Retinal pigment epithelial cell (primary cell): ENCODE data around the gene PLEKHG5.

Source experiments
- DNase-seq: peaks from one replicate; pipeline ENCODE4 v3.0.0-alpha.2; 2010; ENCODE audit warnings: low read depth
- H3K4me3 ChIP-seq: 2 replicates; pipeline ENCODE4 v1.5.1; 2011; ENCODE audit warnings: mild to moderate bottlenecking, low read length, control low read depth, moderate library complexity
- CTCF ChIP-seq: conservative IDR thresholded peaks from 2 replicates; pipeline ENCODE4 v1.5.1; 2011; ENCODE audit warnings: low read depth, low read length, control low read depth, inconsistent platforms

PLEKHG5 gene

GRCh38 chr1:6423321-6423999, 68.0 kb downstream of the PLEKHG5 start:
- DNase-seq, result peak; percentile 12
- no peak overlapping the region for H3K4me3 ChIP-seq
- peak; percentile 86 for TF ChIP-seq CTCF

GRCh38 chr1:6421266-6421665, 70.2 kb downstream of the PLEKHG5 start:
- no peak overlapping the region for H3K4me3 ChIP-seq
- TF ChIP-seq CTCF, result no peak
- no peak for DNase-seq

- no peak for TF ChIP-seq CTCF
- no peak for DNase-seq
- H3K4me3 ChIP-seq, result no peak overlapping the region
Measured at GRCh38 chr1:6420454-6421042, 70.9 kb downstream of the PLEKHG5 start.

GRCh38 chr1:6419804-6420453, 71.5 kb downstream of the PLEKHG5 start, which contains the start of gene HES2:
Gene HES2 (minus strand): TSS chr1:6419919. CDS start chr1:6419820, 99 bp downstream.
- peak within 1 kb of the TSS; percentile 12 for H3K4me3 ChIP-seq
- no peak for DNase-seq
- no peak for TF ChIP-seq CTCF

- DNase-seq, result no peak
- TF ChIP-seq CTCF, result no peak
- H3K4me3 ChIP-seq, result peak overlapping the region; percentile 12
Measured at GRCh38 chr1:6419397-6419803, 72.1 kb downstream of the PLEKHG5 start.

- TF ChIP-seq CTCF, result no peak
- DNase-seq, result no peak
Measured at GRCh38 chr1:6418668-6419396, 72.6 kb downstream of the PLEKHG5 start.

More at GRCh38 chr1:6418668-6419396, 72.6 kb downstream of the PLEKHG5 start:
- no peak overlapping the region for H3K4me3 ChIP-seq
